DMS79 (cell line): ENCODE data around the gene CIDEA.
"Not testable (repeated sequence)": the region's sequence is repeated elsewhere in the genome, so short reads cannot be mapped to it uniquely, and the experiment has no call there.

Source experiments
- DNase-seq: peaks from one replicate; lab custom pipeline; 2025; lab: John Stamatoyannopoulos, UW

CIDEA gene

GRCh38 chr18:12239431-12239830 lies 14.7 kb upstream of the CIDEA start:
- no peak for DNase-seq

GRCh38 chr18:12242658-12243260 lies 11.4 kb upstream of the CIDEA start:
- DNase-seq = no peak

- DNase-seq = not testable (repeated sequence)
Measured at GRCh38 chr18:12243272-12243671, 10.9 kb upstream of the CIDEA start.

GRCh38 chr18:12245793-12246135 lies 8.4 kb upstream of the CIDEA start:
- no peak for DNase-seq

GRCh38 chr18:12246849-12247808 lies 7.0 kb upstream of the CIDEA start:
- no peak for DNase-seq

- no peak for DNase-seq
Measured at GRCh38 chr18:12247946-12248345, 6.2 kb upstream of the CIDEA start.

GRCh38 chr18:12248926-12249720 lies 5.0 kb upstream of the CIDEA start:
- no peak for DNase-seq

GRCh38 chr18:12251311-12251710 lies 2.9 kb upstream of the CIDEA start:
- no peak for DNase-seq

- no peak for DNase-seq
Measured at GRCh38 chr18:12252061-12252460, 2.1 kb upstream of the CIDEA start.

- no peak for DNase-seq
Measured at GRCh38 chr18:12253027-12253426, 1.1 kb upstream of the CIDEA start.

- DNase-seq = no peak
Measured at GRCh38 chr18:12253663-12254135, 462 bp upstream of the CIDEA start.

GRCh38 chr18:12254820-12255511 lies 805 bp downstream of the CIDEA start:
- DNase-seq = no peak

GRCh38 chr18:12255626-12256026 lies 1.5 kb downstream of the CIDEA start:
- no peak for DNase-seq

GRCh38 chr18:12256951-12257350 lies 2.8 kb downstream of the CIDEA start:
- no peak for DNase-seq

GRCh38 chr18:12257996-12258718 lies 4.0 kb downstream of the CIDEA start:
- no peak for DNase-seq

- no peak for DNase-seq
Measured at GRCh38 chr18:12258719-12259705, 4.9 kb downstream of the CIDEA start.

GRCh38 chr18:12262748-12263147 lies 8.6 kb downstream of the CIDEA start:
- no peak for DNase-seq

GRCh38 chr18:12264864-12265263 lies 10.7 kb downstream of the CIDEA start:
- no peak for DNase-seq

GRCh38 chr18:12271376-12272235 lies 17.4 kb downstream of the CIDEA start:
- DNase-seq = no peak
